Activated CD8-positive, alpha-beta memory T cell treated with anti-CD3 and anti-CD28 coated beads for 24 hours (primary cell): ENCODE results near the gene CIAO2B.

ENCODE experiments used
- DNase-seq: peaks from one replicate; pipeline ENCODE4 v3.0.0-alpha.2; 2020

Gene CIAO2B

GRCh38 chr16:66919569-66920298 lies 14.5 kb downstream of the CIAO2B start:
- no peak for DNase-seq

GRCh38 chr16:66918803-66919568 lies 15.2 kb downstream of the CIAO2B start, which contains the start of gene CDH16:
TSS of gene CDH16 (minus strand) at chr16:66918885. CDS start at chr16:66918065, 820 bp downstream.
- DNase-seq = no peak

GRCh38 chr16:66918355-66918754 lies 15.8 kb downstream of the CIAO2B start:
- DNase-seq = no peak

GRCh38 chr16:66917741-66918140 lies 16.5 kb downstream of the CIAO2B start:
- no peak for DNase-seq

GRCh38 chr16:66916518-66916917 lies 17.7 kb downstream of the CIAO2B start:
- DNase-seq = no peak

- no peak for DNase-seq
These were observed 19.2 kb downstream of the CIAO2B start for GRCh38 chr16:66915041-66915440.

GRCh38 chr16:66914541-66914940 lies 19.7 kb downstream of the CIAO2B start:
- no peak for DNase-seq

- DNase-seq = no peak
These were observed 20.5 kb downstream of the CIAO2B start for GRCh38 chr16:66913711-66914110.

GRCh38 chr16:66913081-66913480 lies 21.1 kb downstream of the CIAO2B start:
- DNase-seq = no peak

- no peak for DNase-seq
These were observed 22.4 kb downstream of the CIAO2B start for GRCh38 chr16:66911801-66912200.

- DNase-seq = no peak
These were observed 23.1 kb downstream of the CIAO2B start for GRCh38 chr16:66911112-66911511.

GRCh38 chr16:66910175-66910940 lies 23.8 kb downstream of the CIAO2B start:
- no peak for DNase-seq

GRCh38 chr16:66908762-66909559 lies 25.2 kb downstream of the CIAO2B start:
- no peak for DNase-seq

GRCh38 chr16:66908116-66908515 lies 26.1 kb downstream of the CIAO2B start:
- DNase-seq = no peak

GRCh38 chr16:66906916-66907836 lies 27.0 kb downstream of the CIAO2B start:
- no peak for DNase-seq

- no peak for DNase-seq
These were observed 28.3 kb downstream of the CIAO2B start for GRCh38 chr16:66905633-66906539.

GRCh38 chr16:66904846-66905632 lies 29.2 kb downstream of the CIAO2B start:
- no peak for DNase-seq

- DNase-seq = no peak
These were observed 29.8 kb downstream of the CIAO2B start for GRCh38 chr16:66904428-66904845.
